Hepatocyte (in vitro differentiated cells): ENCODE data around the gene PDE8B. TPM values are rescaled to one million over a fixed set of nuclear protein-coding genes. Genes with fewer than 3 reads are reported as not detected.

Experiments used
- DNase-seq: peaks from one replicate; pipeline ENCODE4 v3.0.0-alpha.2; 2016; ENCODE audit warnings: low spot score
- H2AFZ ChIP-seq: fragments of 200-600 bp; sonication (generic); 2 replicates; pipeline ENCODE4 v1.6.0; 2016; ENCODE audit warnings: antibody characterized with exemption, mild to moderate bottlenecking
- H3K27ac ChIP-seq: fragments of 200-600 bp; sonication (generic); 2 replicates; pipeline ENCODE4 v1.5.1; 2016; ENCODE audit warnings: mild to moderate bottlenecking
- H3K27me3 ChIP-seq: fragments of 200-600 bp; sonication (generic); 2 replicates; pipeline ENCODE4 v1.6.1; 2016
- H3K36me3 ChIP-seq: fragments of 200-600 bp; sonication (generic); replicated peaks from 2 replicates; pipeline ENCODE4 v1.5.1; 2016; ENCODE audit warnings: low read depth; ENCODE audit not compliant: insufficient read depth
- H3K4me1 ChIP-seq: fragments of 200-600 bp; sonication (generic); 2 replicates; pipeline ENCODE4 v1.5.1; 2016; ENCODE audit warnings: mild to moderate bottlenecking, moderate library complexity; ENCODE audit not compliant: insufficient read depth
- H3K4me2 ChIP-seq: fragments of 200-600 bp; sonication (generic); 2 replicates; pipeline ENCODE4 v1.6.0; 2016
- H3K4me3 ChIP-seq: fragments of 200-600 bp; sonication (generic); 2 replicates; pipeline ENCODE4 v1.5.1; 2016; ENCODE audit warnings: mild to moderate bottlenecking
- H3K79me2 ChIP-seq: fragments of 200-600 bp; sonication (generic); 2 replicates; pipeline ENCODE4 v1.6.0; 2017; ENCODE audit warnings: mild to moderate bottlenecking
- H3K9me2 ChIP-seq: fragments of 200-600 bp; sonication (generic); replicated peaks from 2 replicates; pipeline ENCODE4 v1.6.0; 2017; ENCODE audit warnings: mild to moderate bottlenecking; ENCODE audit not compliant: insufficient read depth
- H3K9me3 ChIP-seq: fragments of 200-600 bp; sonication (generic); 2 replicates; pipeline ENCODE4 v1.5.1; 2016; ENCODE audit warnings: low read depth, mild to moderate bottlenecking
- H4K20me1 ChIP-seq: fragments of 200-600 bp; sonication (generic); 2 replicates; pipeline ENCODE4 v1.6.0; 2016; ENCODE audit warnings: mild to moderate bottlenecking; ENCODE audit not compliant: insufficient read depth, poor library complexity, severe bottlenecking
- EZH2 ChIP-seq: fragments of 200-600 bp; sonication (generic); IDR thresholded peaks from 2 replicates; pipeline ENCODE4 v1.6.1; 2016; ENCODE audit warnings: antibody characterized with exemption, mild to moderate bottlenecking, borderline replicate concordance
- EZH2phosphoT487 ChIP-seq: fragments of 200-600 bp; sonication (generic); IDR thresholded peaks from one replicate; pipeline ENCODE4 v1.6.1; 2018; ENCODE audit warnings: antibody characterized with exemption, mild to moderate bottlenecking, low read depth, moderate library complexity; ENCODE audit not compliant: unreplicated experiment, severe bottlenecking
- WGBS: methylation state at CpG from one replicate; pipeline ENCODE4 v1.1.6; 2016; ENCODE audit warnings: low lambda C conversion rate; ENCODE audit errors: missing lambda C conversion rate; 5-methylcytosine and 5-hydroxymethylcytosine counted together
- polyA plus RNA-seq: library from polyadenylated mRNA; unstranded; fragments of >200 nt; fragmentation: Nextera tagmentation; extraction: Ambion mirVana; gene quantifications from 2 replicates; pipeline ENCODE4 v1.2.1, GENCODE V29; 2016
- total RNA-seq: library from RNA; depleted of rRNA; stranded (reverse); fragments of >200 nt; gene quantifications from 2 replicates; pipeline ENCODE4 v1.2.3, GENCODE V29; 2014
- TF ChIP-seq, protein P1 (sequence below): fragments of 200-600 bp; sonication (generic); IDR thresholded peaks from 2 replicates; pipeline ENCODE4 v1.5.1; 2016; ENCODE audit warnings: antibody characterized with exemption, mild to moderate bottlenecking; ENCODE audit not compliant: poor library complexity

Gene PDE8B
- total and polyA plus RNA-seq, 2 experiments from 2014 or later = 8.3 to 9.2 TPM

DNA sequence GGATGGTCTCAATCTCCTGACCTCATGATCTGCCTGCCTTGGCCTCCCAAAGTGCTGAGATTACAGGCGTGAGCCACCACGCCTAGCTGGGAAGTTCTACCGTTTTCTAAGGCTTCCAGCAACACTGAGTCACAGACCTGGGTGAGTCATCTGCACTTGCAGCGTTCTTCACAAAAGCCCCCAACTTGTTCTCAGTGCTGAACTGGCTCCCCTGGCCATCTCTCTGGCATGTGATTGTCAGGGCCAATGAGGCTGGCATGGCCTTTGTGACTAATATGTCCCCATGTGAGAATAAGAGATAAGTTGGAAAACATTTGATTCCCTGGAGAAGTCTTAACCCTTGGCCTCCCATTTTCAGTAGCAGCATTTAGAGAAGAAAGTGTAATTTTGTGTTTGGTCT lies 157.3 kb downstream of the PDE8B start:
- peak; percentile 26 for DNase-seq
- 63% methylated on average over 4 of the region's 4 CpGs for WGBS
- Histone ChIP-seq H3K27ac (no peak overlapping the region), H3K4me1 (no peaks in the 10 kb centered on the region), H3K4me2 (no peak overlapping the region), H3K36me3 (no peaks in the 10 kb centered on the region), H3K79me2 (no peaks in the 10 kb centered on the region), H3K9me3 (no peaks in the 10 kb centered on the region), H3K4me3 (no peak overlapping the region), H3K9me2 (no peaks in the 10 kb centered on the region), H3K27me3 (no peaks in the 10 kb centered on the region), H4K20me1 (no peaks in the 10 kb centered on the region), H2AFZ (no peak overlapping the region)
- no peak for TF ChIP-seq EZH2
- TF ChIP-seq, protein P1, sequence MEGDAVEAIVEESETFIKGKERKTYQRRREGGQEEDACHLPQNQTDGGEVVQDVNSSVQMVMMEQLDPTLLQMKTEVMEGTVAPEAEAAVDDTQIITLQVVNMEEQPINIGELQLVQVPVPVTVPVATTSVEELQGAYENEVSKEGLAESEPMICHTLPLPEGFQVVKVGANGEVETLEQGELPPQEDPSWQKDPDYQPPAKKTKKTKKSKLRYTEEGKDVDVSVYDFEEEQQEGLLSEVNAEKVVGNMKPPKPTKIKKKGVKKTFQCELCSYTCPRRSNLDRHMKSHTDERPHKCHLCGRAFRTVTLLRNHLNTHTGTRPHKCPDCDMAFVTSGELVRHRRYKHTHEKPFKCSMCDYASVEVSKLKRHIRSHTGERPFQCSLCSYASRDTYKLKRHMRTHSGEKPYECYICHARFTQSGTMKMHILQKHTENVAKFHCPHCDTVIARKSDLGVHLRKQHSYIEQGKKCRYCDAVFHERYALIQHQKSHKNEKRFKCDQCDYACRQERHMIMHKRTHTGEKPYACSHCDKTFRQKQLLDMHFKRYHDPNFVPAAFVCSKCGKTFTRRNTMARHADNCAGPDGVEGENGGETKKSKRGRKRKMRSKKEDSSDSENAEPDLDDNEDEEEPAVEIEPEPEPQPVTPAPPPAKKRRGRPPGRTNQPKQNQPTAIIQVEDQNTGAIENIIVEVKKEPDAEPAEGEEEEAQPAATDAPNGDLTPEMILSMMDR = no peak
- TF ChIP-seq EZH2phosphoT487 = no peak

DNA sequence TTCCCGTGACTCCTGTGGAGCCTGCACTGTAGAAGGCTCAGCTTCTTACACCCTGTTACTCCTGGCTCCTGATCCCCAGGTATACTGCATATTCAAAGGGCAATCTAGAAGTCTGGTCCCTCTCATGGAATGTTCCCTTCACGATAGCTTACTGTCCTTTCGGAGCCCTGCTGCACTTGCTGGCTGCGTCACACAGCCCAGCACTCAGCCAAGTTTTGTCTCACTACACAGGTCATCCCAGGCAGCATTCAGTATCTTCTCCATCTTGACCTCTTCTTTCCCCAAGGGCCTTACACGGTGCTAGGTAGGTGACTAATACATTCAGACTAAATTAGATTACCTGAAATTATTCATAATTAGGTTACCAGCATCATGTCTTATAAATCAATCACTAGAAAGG lies 157.9 kb downstream of the PDE8B start:
- Histone ChIP-seq H4K20me1 (no peaks in the 10 kb centered on the region), H3K4me2 (no peak overlapping the region)
- 85% methylated on average over 5 of the region's 5 CpGs for WGBS

DNA sequence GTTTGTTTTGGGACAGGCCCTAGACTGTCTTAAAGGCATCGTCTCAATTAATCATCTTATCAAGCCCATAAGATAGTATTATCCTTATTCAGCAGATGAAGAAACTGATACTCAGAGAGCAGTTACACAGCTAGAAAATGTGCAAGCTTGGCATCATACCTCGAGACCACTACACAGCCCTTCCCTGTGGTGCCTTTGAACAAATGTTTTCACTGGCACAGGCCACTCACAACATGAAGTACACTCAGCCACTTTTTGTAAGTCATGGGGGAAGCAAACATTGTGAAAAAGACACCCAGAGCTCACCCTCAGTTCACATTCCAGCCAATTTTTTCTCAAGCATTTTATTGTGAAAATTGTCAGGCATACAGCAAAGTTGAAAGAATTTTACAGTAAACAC lies 159.1 kb downstream of the PDE8B start:
- Histone ChIP-seq H3K4me2 (no peak overlapping the region), H3K4me1 (no peaks in the 10 kb centered on the region), H3K9me2 (no peaks in the 10 kb centered on the region), H2AFZ (no peak overlapping the region), H4K20me1 (no peaks in the 10 kb centered on the region), H3K4me3 (no peak overlapping the region), H3K79me2 (no peaks in the 10 kb centered on the region), H3K9me3 (no peaks in the 10 kb centered on the region), H3K27ac (no peak overlapping the region), H3K36me3 (no peaks in the 10 kb centered on the region), H3K27me3 (no peaks in the 10 kb centered on the region)
- no peak for DNase-seq
- no peak for TF ChIP-seq EZH2phosphoT487
- TF ChIP-seq, protein P1 = no peak
- 76% methylated on average over 2 of the region's 2 CpGs for WGBS

More for the DNA sequence above, 157.9 kb downstream of the PDE8B start:
- H3K9me3 ChIP-seq = no peaks in the 10 kb centered on the region
- H3K27me3 ChIP-seq = no peaks in the 10 kb centered on the region
- H3K4me1 ChIP-seq = no peaks in the 10 kb centered on the region
- no peaks in the 10 kb centered on the region for H3K9me2 ChIP-seq
- no peak for DNase-seq
- no peaks in the 10 kb centered on the region for H3K36me3 ChIP-seq
- H2AFZ ChIP-seq = no peak overlapping the region
- H3K27ac ChIP-seq = no peak overlapping the region
- no peak overlapping the region for H3K4me3 ChIP-seq
- no peaks in the 10 kb centered on the region for H3K79me2 ChIP-seq
- no peak for TF ChIP-seq EZH2phosphoT487
- TF ChIP-seq, protein P1 = no peak
- no peak for TF ChIP-seq EZH2

DNA sequence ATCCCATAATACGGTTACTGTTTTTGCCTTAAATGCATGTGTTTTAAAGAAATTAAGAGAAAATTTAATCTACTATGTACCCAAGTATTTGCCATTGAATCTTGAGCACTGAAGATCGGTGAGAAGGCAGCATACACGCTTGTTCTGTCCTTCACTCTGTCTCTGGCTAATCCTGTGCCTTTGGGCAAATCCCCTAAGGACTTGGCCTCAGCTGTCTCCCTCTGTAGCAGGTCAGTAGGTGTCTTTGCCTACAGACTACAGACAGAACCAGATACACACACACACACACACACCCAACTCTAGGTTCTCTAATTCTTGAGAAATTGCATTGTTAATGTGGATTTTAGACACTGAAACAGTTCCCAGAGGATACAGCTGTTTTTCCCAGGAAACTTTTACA lies 164.2 kb downstream of the PDE8B start:
- WGBS = 93% methylated on average over 3 of the region's 3 CpGs
- no peaks in the 10 kb centered on the region for H3K36me3 ChIP-seq
- H3K9me2 ChIP-seq = no peaks in the 10 kb centered on the region
- no peak overlapping the region for H3K4me2 ChIP-seq
- no peaks in the 10 kb centered on the region for H3K79me2 ChIP-seq
- no peaks in the 10 kb centered on the region for H4K20me1 ChIP-seq
- DNase-seq = no peak
- H3K4me3 ChIP-seq = no peak overlapping the region
- no peak overlapping the region for H3K27ac ChIP-seq
- no peaks in the 10 kb centered on the region for H3K27me3 ChIP-seq
- TF ChIP-seq, protein P1 = no peak
- TF ChIP-seq EZH2 = no peak
- no peak for TF ChIP-seq EZH2phosphoT487
- no peak overlapping the region for H2AFZ ChIP-seq
- peaks cover 7% of the 10 kb centered on the region for H3K4me1 ChIP-seq
- no peaks in the 10 kb centered on the region for H3K9me3 ChIP-seq
